ENCODE results near the gene MAGI2. TPM values are rescaled to one million over a fixed set of nuclear protein-coding genes. Genes with fewer than 3 reads are reported as not detected.

MAGI2 gene
- total RNA-seq, 2 donors from 2014 or later: 0.05 to 0.09 TPM

DNA sequence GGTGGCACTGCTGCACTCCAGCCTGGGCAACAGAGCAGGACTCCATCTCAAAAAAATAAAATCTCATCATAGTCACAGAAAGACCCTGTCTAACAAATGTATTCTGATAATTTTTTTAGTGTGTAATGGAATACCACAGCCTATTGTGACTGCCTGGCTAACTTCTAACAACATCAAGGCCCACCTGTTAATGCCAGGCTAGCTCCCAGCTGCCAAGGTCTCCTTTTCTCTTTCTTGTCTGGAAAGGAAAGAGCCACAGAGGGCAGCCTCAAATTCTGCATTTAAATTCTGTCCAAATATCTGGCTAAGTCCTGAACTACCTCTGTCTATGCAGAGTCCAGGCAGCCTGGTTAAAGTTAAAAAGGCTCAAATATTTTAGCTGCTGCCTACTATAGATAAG lies 700.9 kb downstream of the MAGI2 start:
- Mint-ChIP-seq H3K27me3 (no peaks in the 10 kb centered on the region), H3K27ac (no peak overlapping the region), H3K9me3 (peaks cover 10% of the 10 kb centered on the region), H3K4me1 (no peaks in the 10 kb centered on the region), H3K36me3 (ENCODE audit: low read depth) (no peaks in the 10 kb centered on the region), H3K4me3 (no peak overlapping the region)
- no peak for ATAC-seq (replicated peaks)

DNA sequence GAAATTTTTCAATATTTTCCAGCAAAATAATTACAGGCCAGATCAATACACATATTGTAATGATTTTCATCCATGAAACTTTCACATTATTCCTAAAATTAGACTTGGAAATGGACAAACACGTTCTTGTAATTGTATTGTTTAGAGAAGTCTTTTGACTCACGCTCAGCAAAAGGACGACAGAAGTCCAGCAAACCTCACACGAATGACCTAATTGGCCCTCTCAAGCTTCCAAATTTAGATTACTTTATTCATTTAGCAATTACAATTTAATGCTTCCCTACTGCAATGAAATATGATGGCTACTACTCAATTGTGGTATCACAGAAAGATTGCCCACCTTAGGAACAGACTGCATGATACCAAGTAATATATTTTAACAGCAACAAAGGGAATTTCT lies 702.2 kb downstream of the MAGI2 start:
- no peak for ATAC-seq (replicated peaks)
- Mint-ChIP-seq H3K36me3 (ENCODE audit: low read depth) (no peaks in the 10 kb centered on the region), H3K4me1 (no peaks in the 10 kb centered on the region), H3K9me3 (peaks cover 6% of the 10 kb centered on the region), H3K4me3 (no peak overlapping the region), H3K27me3 (no peaks in the 10 kb centered on the region), H3K27ac (no peak overlapping the region)

DNA sequence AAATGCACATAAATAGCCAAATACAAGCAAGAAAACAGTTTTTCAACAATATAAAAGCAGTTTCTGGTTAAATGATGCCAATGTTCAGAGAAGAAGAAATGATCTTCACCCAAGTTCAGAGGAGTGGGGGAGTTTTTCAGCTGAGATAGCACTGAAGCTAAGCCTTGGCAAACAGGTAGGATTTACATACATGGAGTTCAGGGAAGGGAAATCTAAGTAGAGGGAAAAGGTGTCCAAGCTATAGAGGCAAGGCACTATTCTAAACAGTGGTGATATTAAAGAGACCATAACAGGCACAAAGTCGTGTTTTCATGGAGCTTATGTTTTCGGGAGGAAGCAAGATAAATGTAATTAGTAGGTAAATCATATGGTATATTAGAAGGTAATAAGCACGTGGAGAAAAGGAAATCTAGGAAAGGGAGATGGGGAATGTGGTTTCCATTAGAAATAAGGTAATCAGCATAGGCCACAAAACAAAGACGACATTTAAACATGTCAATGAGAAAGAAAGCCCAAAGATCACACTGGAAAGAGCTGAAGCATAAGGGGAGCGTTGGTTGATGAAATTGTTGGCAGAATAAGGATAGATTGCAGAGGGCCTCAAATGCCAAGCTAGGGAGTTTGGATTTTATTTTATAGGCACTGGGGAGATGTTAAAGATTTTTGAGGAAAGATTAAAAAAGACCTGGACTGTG lies 704.3 kb downstream of the MAGI2 start:
- no peak overlapping the region for H3K27ac Mint-ChIP-seq
- H3K36me3 Mint-ChIP-seq (ENCODE audit: low read depth): no peaks in the 10 kb centered on the region
- no peak overlapping the region for H3K4me3 Mint-ChIP-seq
- no peak for ATAC-seq (replicated peaks)
- peaks cover 6% of the 10 kb centered on the region for H3K9me3 Mint-ChIP-seq
- no peaks in the 10 kb centered on the region for H3K27me3 Mint-ChIP-seq
- H3K4me1 Mint-ChIP-seq: no peaks in the 10 kb centered on the region

DNA sequence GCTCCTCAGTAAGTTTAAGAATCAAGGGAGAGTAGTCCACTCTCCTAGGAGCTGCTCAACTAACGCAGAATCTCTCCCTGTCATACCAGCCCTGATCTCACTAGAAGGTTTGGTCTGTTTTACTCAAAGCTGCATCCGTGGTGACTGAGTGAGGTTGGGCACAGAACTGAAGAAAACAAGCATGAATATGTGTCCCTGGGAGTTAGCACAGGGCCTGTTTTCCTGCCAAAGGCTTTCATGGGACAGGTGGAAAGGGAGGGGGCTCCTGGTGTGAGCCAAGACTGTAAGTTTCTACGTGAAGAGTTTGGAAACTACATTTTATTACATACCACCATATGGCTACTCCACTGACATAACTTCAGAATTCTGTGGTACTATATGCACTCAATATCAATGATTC lies 705.9 kb downstream of the MAGI2 start:
- ATAC-seq (replicated peaks): no peak
- H3K27ac Mint-ChIP-seq: no peak overlapping the region

DNA sequence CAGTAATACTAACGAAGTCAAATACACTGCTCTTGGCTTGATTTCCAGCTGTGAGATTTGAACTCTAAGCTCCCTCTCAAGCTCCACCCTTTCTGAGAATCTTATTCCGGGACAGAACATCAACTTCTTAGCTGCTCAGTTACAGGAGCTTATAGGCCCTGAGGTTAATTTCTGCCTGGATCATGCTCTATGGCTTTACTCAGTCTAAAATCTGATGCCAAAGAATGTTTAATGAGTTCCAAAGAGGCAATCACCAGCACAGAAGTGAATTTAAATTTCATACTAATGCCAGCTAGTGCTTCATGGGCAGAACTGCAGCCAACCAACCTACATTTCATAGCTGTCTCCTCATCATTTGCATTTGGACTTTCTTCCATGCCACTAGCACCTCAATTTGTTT lies 707.2 kb downstream of the MAGI2 start:
- no peaks in the 10 kb centered on the region for H3K36me3 Mint-ChIP-seq (ENCODE audit: low read depth)
- peaks cover 6% of the 10 kb centered on the region for H3K9me3 Mint-ChIP-seq
- no peak overlapping the region for H3K27ac Mint-ChIP-seq
- ATAC-seq (replicated peaks): no peak
- H3K27me3 Mint-ChIP-seq: no peaks in the 10 kb centered on the region
- H3K4me1 Mint-ChIP-seq: no peaks in the 10 kb centered on the region
- no peak overlapping the region for H3K4me3 Mint-ChIP-seq

More for the DNA sequence above, 705.9 kb downstream of the MAGI2 start:
- Mint-ChIP-seq H3K27me3 (no peaks in the 10 kb centered on the region), H3K9me3 (peaks cover 6% of the 10 kb centered on the region), H3K4me1 (no peaks in the 10 kb centered on the region), H3K4me3 (no peak overlapping the region), H3K36me3 (ENCODE audit: low read depth) (no peaks in the 10 kb centered on the region)

DNA sequence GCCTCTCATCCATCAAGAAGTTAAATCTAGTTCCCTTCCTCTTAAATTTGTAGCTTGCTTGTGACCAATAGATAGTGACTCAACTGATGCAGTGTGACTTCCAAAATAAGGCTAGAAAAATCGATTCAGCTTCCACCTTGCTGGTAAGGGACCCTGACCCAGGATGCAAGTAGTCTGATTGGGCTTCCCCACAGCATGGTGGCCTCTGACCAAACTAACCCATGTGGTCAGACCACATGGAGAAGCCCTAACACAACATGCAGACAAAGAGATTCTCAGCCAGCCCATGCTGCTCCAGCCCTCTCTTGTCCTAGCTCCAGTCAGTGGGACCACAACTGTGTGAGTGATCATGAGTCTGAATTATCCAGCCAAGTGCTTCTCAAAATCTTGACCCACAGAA lies 710.8 kb downstream of the MAGI2 start:
- H3K27ac Mint-ChIP-seq: no peak overlapping the region

DNA sequence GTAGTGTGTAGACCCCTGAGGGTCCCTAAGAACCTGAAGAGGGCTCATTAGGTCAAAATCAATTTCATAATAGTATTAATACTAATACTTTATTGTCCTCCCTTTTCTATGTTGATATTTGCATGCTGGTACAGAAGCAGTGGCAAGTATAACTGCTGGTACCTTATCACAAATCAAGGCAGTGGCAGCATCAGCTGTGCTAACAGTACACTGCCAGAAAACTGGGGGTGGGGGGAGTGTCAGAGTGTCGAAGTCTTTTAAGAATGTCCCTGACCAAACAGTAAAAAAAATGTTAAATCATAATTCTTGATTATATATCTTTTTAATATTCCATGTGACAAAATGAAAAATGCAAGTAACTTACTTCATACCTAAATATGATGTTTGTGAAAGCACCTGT lies 716.9 kb downstream of the MAGI2 start:
- no peak for ATAC-seq (replicated peaks)
- H3K27me3 Mint-ChIP-seq: no peaks in the 10 kb centered on the region
- no peaks in the 10 kb centered on the region for H3K36me3 Mint-ChIP-seq (ENCODE audit: low read depth)
- H3K4me1 Mint-ChIP-seq: no peaks in the 10 kb centered on the region
- peaks cover 8% of the 10 kb centered on the region for H3K9me3 Mint-ChIP-seq
- H3K27ac Mint-ChIP-seq: no peak overlapping the region
- no peak overlapping the region for H3K4me3 Mint-ChIP-seq

More for the DNA sequence above, 710.8 kb downstream of the MAGI2 start:
- Mint-ChIP-seq H3K27me3 (no peaks in the 10 kb centered on the region), H3K4me3 (no peak overlapping the region), H3K36me3 (ENCODE audit: low read depth) (no peaks in the 10 kb centered on the region), H3K4me1 (no peaks in the 10 kb centered on the region), H3K9me3 (peaks cover 3% of the 10 kb centered on the region)
- no peak for ATAC-seq (replicated peaks)

DNA sequence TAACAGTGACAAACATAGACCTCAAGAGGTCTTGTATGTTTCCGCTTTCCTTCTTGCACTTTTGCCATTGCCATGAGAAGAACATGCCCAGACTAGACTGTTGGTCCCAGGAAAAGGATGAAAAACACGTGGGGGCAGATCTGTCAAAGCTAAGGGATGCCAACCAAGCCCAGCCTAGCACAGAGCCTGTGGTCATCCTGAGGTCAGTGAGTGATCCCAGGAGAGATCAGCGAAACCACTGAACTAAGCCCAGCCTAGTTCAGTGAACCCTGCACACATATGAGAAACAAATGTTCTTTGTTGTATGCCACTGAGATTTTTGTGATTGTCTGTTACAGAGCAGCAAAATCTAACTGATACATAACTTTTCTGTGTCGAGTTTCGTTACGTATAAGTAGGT lies 718.8 kb downstream of the MAGI2 start:
- H3K9me3 Mint-ChIP-seq: peaks cover 4% of the 10 kb centered on the region
- ATAC-seq (replicated peaks): no peak
- H3K27ac Mint-ChIP-seq: no peak overlapping the region
- H3K27me3 Mint-ChIP-seq: no peaks in the 10 kb centered on the region
- no peaks in the 10 kb centered on the region for H3K36me3 Mint-ChIP-seq (ENCODE audit: low read depth)
- H3K4me1 Mint-ChIP-seq: no peaks in the 10 kb centered on the region
- H3K4me3 Mint-ChIP-seq: no peak overlapping the region

DNA sequence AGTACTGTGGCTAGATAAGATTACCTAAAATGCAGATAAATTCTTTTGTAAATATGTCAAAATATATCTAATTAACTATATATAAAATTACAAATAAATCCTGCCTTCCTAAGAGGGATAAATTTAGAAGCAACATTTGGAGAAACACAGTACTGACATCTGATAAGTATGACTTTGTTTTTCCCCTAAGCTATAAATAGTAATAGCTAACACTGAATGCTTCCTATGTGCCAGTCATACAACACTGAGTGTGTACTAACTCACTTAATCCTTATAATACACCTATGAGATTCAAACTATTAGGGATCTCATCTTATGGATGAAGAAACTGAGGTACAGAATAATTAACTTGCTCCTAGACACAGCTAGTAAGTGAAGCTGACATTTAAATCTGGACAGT lies 733.4 kb downstream of the MAGI2 start:
- ATAC-seq (replicated peaks): no peak
- H3K9me3 Mint-ChIP-seq: peaks cover 6% of the 10 kb centered on the region
- H3K4me1 Mint-ChIP-seq: no peaks in the 10 kb centered on the region
- no peak overlapping the region for H3K27ac Mint-ChIP-seq
- H3K27me3 Mint-ChIP-seq: no peaks in the 10 kb centered on the region
- no peaks in the 10 kb centered on the region for H3K36me3 Mint-ChIP-seq (ENCODE audit: low read depth)
- no peak overlapping the region for H3K4me3 Mint-ChIP-seq

DNA sequence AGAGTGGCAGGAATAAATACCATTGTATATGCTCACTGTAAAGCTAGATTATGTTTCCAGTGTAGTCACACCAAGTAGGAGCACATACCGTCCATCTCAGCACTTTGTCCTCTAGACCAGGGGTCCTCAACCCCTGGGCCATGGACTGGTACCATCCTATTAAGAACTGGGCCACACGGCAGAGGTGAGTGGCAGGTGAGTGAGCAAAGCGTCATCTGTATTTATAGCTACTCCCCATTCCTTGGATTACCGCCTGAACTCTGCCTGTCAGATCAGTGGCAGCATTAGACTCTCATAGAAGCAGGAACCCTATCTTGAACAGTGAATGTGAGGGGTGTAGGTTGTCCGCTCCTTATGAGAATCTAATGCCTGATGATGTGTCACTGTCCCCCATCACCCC lies 735.3 kb downstream of the MAGI2 start:
- Mint-ChIP-seq H3K36me3 (ENCODE audit: low read depth) (no peaks in the 10 kb centered on the region), H3K4me1 (no peaks in the 10 kb centered on the region), H3K4me3 (no peak overlapping the region), H3K27me3 (no peaks in the 10 kb centered on the region), H3K9me3 (peaks cover under 1% of the 10 kb centered on the region), H3K27ac (no peak overlapping the region)
- ATAC-seq (replicated peaks): no peak

DNA sequence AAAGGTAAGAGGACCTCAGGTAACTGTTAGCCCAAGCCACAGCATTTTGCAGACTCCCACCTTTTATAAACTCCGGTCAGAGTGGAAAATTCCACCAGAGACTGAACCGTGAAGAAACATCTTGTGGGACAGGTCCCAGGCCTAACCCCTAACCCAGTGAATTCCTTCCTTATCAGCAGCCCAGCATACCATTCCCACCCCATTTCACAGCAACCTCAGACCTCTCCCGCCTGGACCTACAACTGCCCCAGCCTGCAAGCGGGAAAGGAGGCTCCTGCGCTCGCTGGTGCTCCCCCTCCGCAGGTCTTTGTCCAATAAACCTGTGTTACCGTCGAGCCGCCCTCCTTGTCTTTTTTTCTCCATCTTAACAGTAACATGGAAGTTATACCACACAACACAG lies 736.6 kb downstream of the MAGI2 start:
- Mint-ChIP-seq H3K9me3 (no peaks in the 10 kb centered on the region), H3K27me3 (no peaks in the 10 kb centered on the region), H3K4me1 (no peaks in the 10 kb centered on the region), H3K36me3 (ENCODE audit: low read depth) (no peaks in the 10 kb centered on the region), H3K27ac (no peak overlapping the region), H3K4me3 (no peak overlapping the region)
- no peak for ATAC-seq (replicated peaks)

DNA sequence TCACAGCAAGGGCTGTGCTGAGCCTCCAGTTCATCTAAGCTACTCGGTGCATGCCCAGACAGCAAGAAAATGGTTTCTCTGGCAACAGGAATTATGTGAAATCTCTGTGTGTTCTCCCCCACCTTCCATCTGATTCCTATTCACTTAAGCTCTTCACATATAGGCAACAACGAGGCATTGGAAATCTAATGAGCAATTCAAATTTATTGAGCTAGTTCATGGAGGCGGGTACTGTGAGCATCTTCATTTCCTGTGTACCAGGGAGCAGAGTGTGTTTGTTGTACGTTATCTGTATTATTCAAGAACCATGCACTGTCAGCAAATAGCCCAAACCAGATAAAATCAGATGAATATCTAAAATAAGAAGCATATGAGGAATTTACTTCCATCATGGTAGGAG lies 739.1 kb downstream of the MAGI2 start:
- Mint-ChIP-seq H3K27me3 (no peaks in the 10 kb centered on the region), H3K36me3 (ENCODE audit: low read depth) (no peaks in the 10 kb centered on the region), H3K4me1 (no peaks in the 10 kb centered on the region), H3K9me3 (peaks cover under 1% of the 10 kb centered on the region), H3K4me3 (no peak overlapping the region), H3K27ac (no peak overlapping the region)
- no peak for ATAC-seq (replicated peaks)

DNA sequence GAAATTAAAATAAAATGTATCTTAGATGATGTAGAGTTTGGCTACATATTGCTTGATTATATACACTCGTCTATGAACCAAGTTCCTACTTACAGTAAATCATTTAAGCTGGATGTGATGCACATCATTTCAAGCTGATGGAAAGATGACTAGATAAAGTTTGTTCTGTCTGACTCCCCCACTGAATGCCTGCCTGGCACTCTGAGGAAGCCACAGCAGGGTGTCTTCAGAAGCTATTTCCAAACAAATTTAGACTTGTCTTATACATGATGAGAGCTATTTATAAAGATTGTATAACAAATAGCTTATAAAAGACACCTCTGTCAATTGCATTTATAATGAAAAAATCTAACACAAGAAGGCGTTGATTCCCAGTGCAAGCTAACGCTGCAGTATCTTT lies 741.4 kb downstream of the MAGI2 start:
- H3K27ac Mint-ChIP-seq: no peak overlapping the region

DNA sequence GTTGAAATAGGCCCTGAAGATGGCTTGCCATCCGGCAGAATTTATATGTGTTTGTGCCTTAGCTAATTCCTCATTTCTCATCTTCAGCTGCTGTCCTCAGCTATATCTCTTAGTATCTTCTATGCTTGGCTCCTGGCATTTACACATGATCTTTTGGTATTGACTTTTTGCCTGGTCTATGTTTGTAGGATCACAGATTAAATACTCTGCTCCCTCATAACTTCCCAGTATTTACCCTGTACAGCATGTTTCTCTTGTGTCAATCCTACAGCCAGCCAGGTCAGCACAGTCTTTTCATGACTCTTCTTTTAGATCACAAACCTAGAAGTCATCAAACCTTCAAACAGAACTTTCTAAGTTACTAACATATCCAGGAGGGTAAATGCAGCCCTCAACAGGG lies 743.8 kb downstream of the MAGI2 start:
- Mint-ChIP-seq H3K4me3 (no peak overlapping the region), H3K36me3 (ENCODE audit: low read depth) (no peaks in the 10 kb centered on the region), H3K4me1 (no peaks in the 10 kb centered on the region), H3K27ac (no peak overlapping the region), H3K27me3 (no peaks in the 10 kb centered on the region), H3K9me3 (peaks cover 7% of the 10 kb centered on the region)
- ATAC-seq (replicated peaks): no peak

More for the DNA sequence above, 741.4 kb downstream of the MAGI2 start:
- Mint-ChIP-seq H3K27me3 (no peaks in the 10 kb centered on the region), H3K4me3 (no peak overlapping the region), H3K4me1 (no peaks in the 10 kb centered on the region), H3K9me3 (peaks cover 7% of the 10 kb centered on the region), H3K36me3 (ENCODE audit: low read depth) (no peaks in the 10 kb centered on the region)
- ATAC-seq (replicated peaks): no peak

DNA sequence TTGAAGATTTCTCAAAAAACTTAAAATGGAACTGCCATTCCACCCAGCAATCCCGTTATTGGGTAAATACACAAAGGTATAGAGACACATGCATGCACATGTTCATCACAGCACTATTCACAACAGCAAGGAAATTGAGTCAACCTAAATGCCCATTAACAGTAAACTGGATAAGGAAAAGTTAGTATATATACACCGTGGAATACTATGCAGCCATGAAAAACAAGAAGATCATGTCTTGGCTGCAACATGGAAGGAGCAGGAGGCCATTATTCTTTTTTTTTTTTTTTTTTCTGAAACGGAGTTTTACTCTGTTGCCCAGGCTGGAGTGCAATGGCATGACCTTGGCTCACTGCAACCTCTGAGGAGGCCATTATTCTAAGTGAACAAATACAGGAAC lies 749.0 kb downstream of the MAGI2 start:
- Mint-ChIP-seq H3K27me3 (no peaks in the 10 kb centered on the region), H3K36me3 (ENCODE audit: low read depth) (no peaks in the 10 kb centered on the region), H3K4me1 (no peaks in the 10 kb centered on the region), H3K27ac (no peak overlapping the region), H3K4me3 (no peak overlapping the region), H3K9me3 (peaks cover 7% of the 10 kb centered on the region)
- no peak for ATAC-seq (replicated peaks)

DNA sequence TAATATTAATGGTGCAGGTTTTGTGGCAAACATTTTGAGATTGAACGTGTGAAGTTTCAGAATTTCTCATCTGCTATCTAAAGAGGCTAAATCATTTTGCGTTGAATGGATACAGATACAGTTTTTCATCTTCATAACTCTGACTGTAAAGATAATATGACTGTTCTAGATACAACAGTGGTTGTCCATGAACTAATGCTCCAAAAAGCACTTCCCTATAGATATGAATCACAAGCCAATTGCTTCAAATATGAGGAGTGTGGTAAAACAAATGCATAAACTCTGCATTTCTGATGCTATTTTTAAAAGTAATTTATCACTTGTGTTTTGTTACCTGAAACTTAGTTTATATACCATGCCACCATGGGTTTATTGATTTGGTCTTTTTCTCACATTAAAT lies 750.1 kb downstream of the MAGI2 start:
- no peaks in the 10 kb centered on the region for H3K27me3 Mint-ChIP-seq
- H3K4me3 Mint-ChIP-seq: no peak overlapping the region
- H3K27ac Mint-ChIP-seq: no peak overlapping the region
- ATAC-seq (replicated peaks): no peak
- no peaks in the 10 kb centered on the region for H3K4me1 Mint-ChIP-seq
- H3K9me3 Mint-ChIP-seq: no peaks in the 10 kb centered on the region
- H3K36me3 Mint-ChIP-seq (ENCODE audit: low read depth): no peaks in the 10 kb centered on the region

All from activated T-helper 17 cell treated with anti-CD3 and anti-CD28 coated beads, Interleukin-2, amount 50 U/mL, for 72 hours (primary cell).